B cell (primary cell): ENCODE data around the gene PTPRN2.

Experiments
- EZH2 ChIP-seq: IDR thresholded peaks from 2 replicates; pipeline ENCODE4 v1.6.1; 2012; ENCODE audit warnings: borderline replicate concordance, low read depth, mild to moderate bottlenecking, moderate library complexity, low read length; ENCODE audit not compliant: insufficient read depth, poor library complexity, severe bottlenecking
- TF ChIP-seq, protein P1 (sequence below): fragments of 200-600 bp; IDR thresholded peaks from one replicate; pipeline ENCODE4 v1.8.0; 2022; ENCODE audit warnings: antibody characterized with exemption, mild to moderate bottlenecking

DNA sequence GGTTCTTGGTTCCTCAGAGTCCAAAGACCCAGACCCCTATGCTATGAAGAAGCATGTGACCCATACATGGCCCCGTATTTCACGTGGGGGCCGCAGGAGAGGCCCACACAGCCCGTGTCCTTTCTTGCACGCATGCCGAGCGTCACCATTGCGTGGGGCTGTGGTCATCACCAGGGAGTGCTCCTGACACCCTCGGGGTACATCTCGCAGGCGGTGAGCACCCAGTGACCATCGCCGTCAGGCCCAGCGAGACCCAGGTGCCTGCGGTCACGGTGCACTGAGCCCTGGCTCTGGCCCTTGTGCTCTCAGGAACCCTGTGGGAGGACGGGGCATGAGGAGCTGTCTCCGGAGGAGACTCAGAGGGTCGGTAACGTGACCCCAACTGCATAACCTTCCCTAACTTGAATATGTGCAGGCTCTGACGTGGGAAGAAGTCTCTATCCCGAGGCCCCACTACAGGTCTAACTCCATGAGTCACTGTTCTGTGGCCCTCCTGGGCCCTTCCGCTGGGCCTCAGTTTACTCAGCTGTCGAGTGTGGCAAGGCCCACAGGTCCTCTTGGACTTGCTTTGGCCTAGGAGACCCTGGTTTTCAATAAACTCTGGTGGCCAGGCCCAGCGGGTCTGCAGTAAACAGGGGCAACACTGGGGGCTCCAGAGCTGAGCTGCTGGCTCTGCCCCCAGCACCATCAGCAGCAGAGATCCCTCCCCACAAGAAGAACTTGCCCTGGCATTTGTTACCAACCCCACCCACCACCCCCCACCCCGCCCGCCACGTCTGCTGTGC is 503.9 kb downstream of the PTPRN2 start:
- TF ChIP-seq, protein P1, sequence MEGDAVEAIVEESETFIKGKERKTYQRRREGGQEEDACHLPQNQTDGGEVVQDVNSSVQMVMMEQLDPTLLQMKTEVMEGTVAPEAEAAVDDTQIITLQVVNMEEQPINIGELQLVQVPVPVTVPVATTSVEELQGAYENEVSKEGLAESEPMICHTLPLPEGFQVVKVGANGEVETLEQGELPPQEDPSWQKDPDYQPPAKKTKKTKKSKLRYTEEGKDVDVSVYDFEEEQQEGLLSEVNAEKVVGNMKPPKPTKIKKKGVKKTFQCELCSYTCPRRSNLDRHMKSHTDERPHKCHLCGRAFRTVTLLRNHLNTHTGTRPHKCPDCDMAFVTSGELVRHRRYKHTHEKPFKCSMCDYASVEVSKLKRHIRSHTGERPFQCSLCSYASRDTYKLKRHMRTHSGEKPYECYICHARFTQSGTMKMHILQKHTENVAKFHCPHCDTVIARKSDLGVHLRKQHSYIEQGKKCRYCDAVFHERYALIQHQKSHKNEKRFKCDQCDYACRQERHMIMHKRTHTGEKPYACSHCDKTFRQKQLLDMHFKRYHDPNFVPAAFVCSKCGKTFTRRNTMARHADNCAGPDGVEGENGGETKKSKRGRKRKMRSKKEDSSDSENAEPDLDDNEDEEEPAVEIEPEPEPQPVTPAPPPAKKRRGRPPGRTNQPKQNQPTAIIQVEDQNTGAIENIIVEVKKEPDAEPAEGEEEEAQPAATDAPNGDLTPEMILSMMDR: no peak
- no peak for TF ChIP-seq EZH2
